Kidney epithelial cell (primary cell): ENCODE data around the gene ARHGAP33. TPM values are rescaled to one million over a fixed set of nuclear protein-coding genes. Genes with fewer than 3 reads are reported as not detected.

Experiments
- DNase-seq: peaks from one replicate; pipeline ENCODE4 v3.0.0-alpha.2; 2010; ENCODE audit warnings: low read depth
- H3K27me3 ChIP-seq: 2 replicates; pipeline ENCODE4 v1.6.0; 2011; ENCODE audit warnings: low read length; ENCODE audit not compliant: control insufficient read depth, insufficient read depth
- H3K36me3 ChIP-seq: 2 replicates; pipeline ENCODE4 v1.5.1; 2011; ENCODE audit warnings: low read length; ENCODE audit not compliant: control insufficient read depth, insufficient read depth
- H3K4me3 ChIP-seq: 2 replicates; pipeline ENCODE4 v1.5.1; 2011; ENCODE audit warnings: low read depth, mild to moderate bottlenecking, control low read depth, low read length
- total RNA-seq: library from RNA; depleted of rRNA; stranded (reverse); fragments of >200 nt; gene quantifications from 2 replicates; pipeline ENCODE4 v1.2.3, GENCODE V29; 2015
- TF ChIP-seq, protein P1 (sequence below): IDR thresholded peaks from 2 replicates; pipeline ENCODE4 v1.5.1; 2011; ENCODE audit warnings: mild to moderate bottlenecking, moderate library complexity, low read length, control low read depth, inconsistent platforms; ENCODE audit not compliant: insufficient read depth, poor library complexity, severe bottlenecking

ARHGAP33 gene
- total RNA-seq, 1 donor from 2014 or later: 2.8 TPM

DNA sequence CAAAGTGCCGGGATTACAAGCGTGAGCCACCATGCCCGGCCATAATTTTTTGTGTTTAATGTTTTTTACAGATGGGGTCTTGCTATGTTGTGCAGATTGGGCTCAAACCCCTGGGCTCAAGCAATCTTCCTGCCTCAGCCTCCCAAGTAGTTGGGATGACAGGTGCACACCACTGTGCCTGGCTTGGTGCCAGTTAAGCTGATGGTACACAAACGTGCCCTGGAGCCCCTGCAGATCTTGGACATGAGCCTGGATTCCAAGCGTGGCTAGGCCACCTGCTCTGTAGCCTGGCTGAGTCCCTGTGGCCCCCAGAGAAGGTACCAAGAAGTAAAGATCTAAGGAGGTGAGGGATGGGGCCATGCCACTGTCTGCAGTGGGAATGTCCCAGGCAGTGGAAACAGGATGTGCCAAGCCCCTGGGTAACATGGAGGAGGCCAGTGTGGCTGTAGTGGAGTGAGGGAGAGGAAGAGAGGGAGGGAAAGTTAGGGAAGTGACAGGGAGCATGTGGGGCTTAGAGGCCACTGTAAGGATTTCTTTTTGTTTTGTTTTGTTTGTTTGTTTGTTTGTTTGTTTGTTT lies 30.2 kb downstream of the ARHGAP33 start:
- Histone ChIP-seq H3K4me3 (no peak overlapping the region), H3K36me3 (no peaks in the 10 kb centered on the region), H3K27me3 (no peaks in the 10 kb centered on the region)
- TF ChIP-seq, protein P1, sequence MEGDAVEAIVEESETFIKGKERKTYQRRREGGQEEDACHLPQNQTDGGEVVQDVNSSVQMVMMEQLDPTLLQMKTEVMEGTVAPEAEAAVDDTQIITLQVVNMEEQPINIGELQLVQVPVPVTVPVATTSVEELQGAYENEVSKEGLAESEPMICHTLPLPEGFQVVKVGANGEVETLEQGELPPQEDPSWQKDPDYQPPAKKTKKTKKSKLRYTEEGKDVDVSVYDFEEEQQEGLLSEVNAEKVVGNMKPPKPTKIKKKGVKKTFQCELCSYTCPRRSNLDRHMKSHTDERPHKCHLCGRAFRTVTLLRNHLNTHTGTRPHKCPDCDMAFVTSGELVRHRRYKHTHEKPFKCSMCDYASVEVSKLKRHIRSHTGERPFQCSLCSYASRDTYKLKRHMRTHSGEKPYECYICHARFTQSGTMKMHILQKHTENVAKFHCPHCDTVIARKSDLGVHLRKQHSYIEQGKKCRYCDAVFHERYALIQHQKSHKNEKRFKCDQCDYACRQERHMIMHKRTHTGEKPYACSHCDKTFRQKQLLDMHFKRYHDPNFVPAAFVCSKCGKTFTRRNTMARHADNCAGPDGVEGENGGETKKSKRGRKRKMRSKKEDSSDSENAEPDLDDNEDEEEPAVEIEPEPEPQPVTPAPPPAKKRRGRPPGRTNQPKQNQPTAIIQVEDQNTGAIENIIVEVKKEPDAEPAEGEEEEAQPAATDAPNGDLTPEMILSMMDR: no peak
- DNase-seq: no peak

DNA sequence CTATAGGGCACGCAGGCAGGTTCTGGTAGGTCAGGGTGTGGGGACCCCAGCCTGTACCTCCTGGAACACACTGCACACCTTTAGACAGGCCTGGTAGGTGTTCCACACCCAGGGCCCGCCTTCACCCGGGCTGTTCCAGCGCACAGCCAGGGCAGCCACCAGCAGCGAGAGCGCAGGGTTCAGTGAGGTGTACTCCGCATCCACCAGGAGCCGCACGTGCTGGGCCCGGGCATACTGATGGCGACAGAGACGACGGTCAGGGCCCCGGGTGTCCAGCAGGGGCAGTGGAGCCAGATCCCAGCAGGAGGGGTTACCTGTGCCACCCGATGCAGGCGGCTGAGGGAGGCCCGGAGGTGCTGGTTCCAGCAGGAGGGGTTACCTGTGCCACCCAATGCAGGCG lies 31.2 kb downstream of the ARHGAP33 start:
- no peak overlapping the region for H3K4me3 ChIP-seq
- H3K27me3 ChIP-seq: no peaks in the 10 kb centered on the region
- H3K36me3 ChIP-seq: no peaks in the 10 kb centered on the region
- no peak for DNase-seq
- TF ChIP-seq, protein P1: no peak

DNA sequence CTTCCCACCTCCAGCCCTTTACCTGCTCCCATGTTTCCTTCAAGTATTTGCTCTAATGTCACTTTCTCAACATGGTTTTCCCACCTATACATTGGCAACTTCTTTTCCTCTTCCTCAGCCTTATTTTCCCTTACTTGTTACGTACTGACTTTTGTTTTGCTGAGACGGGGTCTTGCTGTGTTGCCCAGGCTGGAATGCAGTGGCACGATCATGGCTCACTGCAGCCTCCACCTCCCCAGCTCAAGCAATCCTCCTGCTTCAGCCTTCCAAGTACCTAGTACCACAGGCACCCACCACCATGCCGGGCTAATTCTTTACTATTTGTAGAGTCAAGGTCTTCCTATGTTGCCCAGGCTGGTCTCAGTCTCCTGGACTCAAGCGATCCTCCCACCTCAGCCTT lies 32.3 kb downstream of the ARHGAP33 start:
- Histone ChIP-seq H3K36me3 (no peaks in the 10 kb centered on the region), H3K27me3 (peaks cover 6% of the 10 kb centered on the region), H3K4me3 (no peak overlapping the region)
- no peak for DNase-seq
- TF ChIP-seq, protein P1: no peak

DNA sequence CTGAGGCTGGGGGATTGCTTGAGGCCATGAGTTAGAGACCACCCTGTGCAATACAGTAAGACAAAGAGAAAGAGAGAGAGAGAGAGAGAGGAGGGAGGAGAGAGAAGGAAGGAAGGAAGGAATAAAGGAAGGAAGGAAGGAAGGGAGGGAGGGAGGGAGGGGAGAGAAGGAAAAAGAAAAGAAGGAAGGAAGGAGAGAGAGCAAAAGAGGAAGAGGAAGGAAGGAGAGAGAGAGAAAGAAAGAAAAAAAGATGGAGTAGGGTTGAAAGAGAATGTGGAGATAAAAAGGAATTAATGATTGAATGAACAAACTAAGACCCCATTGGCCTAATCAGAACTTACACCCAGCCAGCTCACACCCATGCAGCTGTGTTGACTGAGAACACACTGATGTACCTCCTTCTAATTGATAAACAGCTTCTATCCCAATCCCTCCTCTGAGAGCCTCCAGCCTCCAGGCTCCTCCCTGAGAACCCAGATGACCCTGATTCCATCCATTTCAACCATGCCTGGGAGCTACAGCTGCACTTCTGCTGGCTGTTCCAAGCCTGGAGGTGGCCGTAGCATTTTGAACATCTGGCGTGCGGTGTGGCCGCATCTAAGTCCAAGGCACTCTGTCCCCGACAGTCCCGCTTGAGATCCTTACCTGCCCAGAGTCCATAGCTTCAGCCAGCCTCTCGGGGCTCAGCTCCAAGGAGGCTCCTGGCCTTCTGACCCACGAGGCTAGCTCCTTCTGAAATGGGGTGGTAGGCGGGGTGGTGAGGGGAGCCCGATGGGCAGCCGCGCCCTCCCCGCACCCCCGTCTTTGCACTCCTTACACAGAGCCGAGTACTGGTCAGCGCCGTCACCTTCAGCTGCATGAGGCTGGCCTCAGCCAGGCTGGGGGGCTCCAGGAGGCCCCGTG lies 36.2 kb downstream of the ARHGAP33 start:
- DNase-seq: no peak
- Histone ChIP-seq H3K27me3 (peaks cover 8% of the 10 kb centered on the region), H3K4me3 (no peak overlapping the region), H3K36me3 (no peaks in the 10 kb centered on the region)
- TF ChIP-seq, protein P1: no peak

DNA sequence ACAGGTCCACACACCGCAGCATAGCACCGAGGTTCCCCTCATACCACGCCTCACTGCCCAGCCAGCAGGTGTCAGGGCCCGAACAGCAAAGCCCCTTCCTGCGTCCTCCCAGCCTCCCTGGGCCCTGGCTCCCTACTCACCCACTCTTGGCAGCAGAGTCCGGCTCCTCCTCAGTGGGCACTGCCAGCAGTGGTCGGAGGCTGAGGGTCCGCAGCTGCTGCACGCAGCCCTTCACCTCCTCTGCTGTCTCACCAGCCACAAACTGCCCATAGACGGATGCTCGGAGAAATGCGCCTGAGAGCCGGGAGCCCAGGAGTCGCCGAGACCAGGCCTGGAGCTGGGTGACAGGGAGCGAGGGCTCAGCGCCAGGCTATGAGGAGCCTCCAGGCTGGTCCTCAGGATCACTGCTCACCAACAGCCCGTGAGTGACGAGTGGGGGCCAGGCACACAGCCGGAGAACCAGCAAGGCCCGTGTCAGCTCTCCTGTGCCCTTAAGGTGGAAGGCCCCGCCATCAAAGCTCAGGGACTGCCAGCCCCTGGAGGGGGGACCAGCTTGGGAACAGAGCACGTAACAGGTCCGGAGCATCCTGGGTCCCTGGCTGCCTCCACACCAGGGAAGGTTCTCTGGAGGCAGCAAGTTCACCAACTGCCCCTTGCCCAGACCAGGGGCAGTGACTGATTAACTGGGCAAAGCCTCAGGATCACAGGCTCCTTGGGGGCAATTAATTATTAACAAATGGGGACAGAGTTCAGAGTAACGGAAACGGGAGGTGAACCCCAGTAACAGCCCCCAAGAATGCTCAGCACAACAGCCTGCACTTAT lies 37.1 kb downstream of the ARHGAP33 start, which contains the start of gene PRODH2:
Gene PRODH2, minus strand, starts transcription at position 626 of the 823 bp plus-strand sequence. Its CDS starts 40 bp downstream, at position 586.
- no peak for DNase-seq
- Histone ChIP-seq H3K36me3 (no peaks in the 10 kb centered on the region), H3K4me3 (no peak within 1 kb of the TSS), H3K27me3 (peaks cover 8% of the 10 kb centered on the region)
- TF ChIP-seq, protein P1: no peak
